Measurements from ENCODE around the gene PABPN1L.

The PABPN1L gene

DNA sequence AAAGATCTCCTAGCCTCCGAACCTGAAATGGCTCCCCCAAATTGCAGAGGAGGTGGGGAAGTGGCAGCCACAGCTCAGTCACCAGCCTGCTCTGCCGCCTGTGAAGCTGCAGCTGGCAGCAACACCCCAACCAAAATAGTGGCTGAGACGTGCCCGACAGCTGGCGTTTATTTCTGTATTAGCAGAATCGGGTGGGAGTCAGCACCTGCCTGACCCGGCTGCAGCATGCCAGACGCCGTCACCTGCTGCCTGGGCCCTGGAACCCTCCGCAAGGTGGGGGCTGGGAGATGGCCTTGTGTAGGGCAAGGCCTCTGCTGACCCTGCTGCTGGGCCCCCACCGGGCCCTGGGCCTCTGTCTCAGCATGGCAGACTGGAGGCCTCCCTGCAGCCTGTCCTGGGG, 17.5 kb upstream of the PABPN1L start:
- Histone ChIP-seq H3K36me3 (replicated peaks; ENCODE audit: insufficient read depth, low read length) (no peaks in the 10 kb centered on the region), H3K27ac (ENCODE audit: low read length) (no peak overlapping the region), H3K9me3 (replicated peaks; ENCODE audit: insufficient read depth, low read length) (no peaks in the 10 kb centered on the region), H4K20me1 (ENCODE audit: insufficient read depth, low read length) (no peaks in the 10 kb centered on the region), H3K4me1 (ENCODE audit: low read length) (no peaks in the 10 kb centered on the region), H3K4me2 (ENCODE audit: low read depth, low read length) (no peak overlapping the region), H3K9ac (ENCODE audit: low read length) (no peak overlapping the region), H3K9me2 (replicated peaks; ENCODE audit: insufficient read depth, low read length) (no peaks in the 10 kb centered on the region), H3K79me2 (ENCODE audit: low read length) (no peaks in the 10 kb centered on the region), H3K27me3 (replicated peaks; ENCODE audit: insufficient read depth, low read length) (no peaks in the 10 kb centered on the region), H3F3A (ENCODE audit: insufficient read depth, low read length) (no peaks in the 10 kb centered on the region), H3K4me3 (ENCODE audit: low read length) (no peak overlapping the region), H2AFZ (ENCODE audit: low read length) (no peak overlapping the region)
- DNase-seq, result no peak
- TF ChIP-seq EZH2 (optimal IDR thresholded peaks at IDR 0.05; ENCODE audit: low read depth, low read length), result no peak
- TF ChIP-seq, protein P1, sequence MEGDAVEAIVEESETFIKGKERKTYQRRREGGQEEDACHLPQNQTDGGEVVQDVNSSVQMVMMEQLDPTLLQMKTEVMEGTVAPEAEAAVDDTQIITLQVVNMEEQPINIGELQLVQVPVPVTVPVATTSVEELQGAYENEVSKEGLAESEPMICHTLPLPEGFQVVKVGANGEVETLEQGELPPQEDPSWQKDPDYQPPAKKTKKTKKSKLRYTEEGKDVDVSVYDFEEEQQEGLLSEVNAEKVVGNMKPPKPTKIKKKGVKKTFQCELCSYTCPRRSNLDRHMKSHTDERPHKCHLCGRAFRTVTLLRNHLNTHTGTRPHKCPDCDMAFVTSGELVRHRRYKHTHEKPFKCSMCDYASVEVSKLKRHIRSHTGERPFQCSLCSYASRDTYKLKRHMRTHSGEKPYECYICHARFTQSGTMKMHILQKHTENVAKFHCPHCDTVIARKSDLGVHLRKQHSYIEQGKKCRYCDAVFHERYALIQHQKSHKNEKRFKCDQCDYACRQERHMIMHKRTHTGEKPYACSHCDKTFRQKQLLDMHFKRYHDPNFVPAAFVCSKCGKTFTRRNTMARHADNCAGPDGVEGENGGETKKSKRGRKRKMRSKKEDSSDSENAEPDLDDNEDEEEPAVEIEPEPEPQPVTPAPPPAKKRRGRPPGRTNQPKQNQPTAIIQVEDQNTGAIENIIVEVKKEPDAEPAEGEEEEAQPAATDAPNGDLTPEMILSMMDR (IDR thresholded peaks at IDR 0.05; ENCODE audit: low read length), result no peak
- TF ChIP-seq EZH2phosphoT487 (IDR thresholded peaks at IDR 0.05; ENCODE audit: low read length), result no peak

DNA sequence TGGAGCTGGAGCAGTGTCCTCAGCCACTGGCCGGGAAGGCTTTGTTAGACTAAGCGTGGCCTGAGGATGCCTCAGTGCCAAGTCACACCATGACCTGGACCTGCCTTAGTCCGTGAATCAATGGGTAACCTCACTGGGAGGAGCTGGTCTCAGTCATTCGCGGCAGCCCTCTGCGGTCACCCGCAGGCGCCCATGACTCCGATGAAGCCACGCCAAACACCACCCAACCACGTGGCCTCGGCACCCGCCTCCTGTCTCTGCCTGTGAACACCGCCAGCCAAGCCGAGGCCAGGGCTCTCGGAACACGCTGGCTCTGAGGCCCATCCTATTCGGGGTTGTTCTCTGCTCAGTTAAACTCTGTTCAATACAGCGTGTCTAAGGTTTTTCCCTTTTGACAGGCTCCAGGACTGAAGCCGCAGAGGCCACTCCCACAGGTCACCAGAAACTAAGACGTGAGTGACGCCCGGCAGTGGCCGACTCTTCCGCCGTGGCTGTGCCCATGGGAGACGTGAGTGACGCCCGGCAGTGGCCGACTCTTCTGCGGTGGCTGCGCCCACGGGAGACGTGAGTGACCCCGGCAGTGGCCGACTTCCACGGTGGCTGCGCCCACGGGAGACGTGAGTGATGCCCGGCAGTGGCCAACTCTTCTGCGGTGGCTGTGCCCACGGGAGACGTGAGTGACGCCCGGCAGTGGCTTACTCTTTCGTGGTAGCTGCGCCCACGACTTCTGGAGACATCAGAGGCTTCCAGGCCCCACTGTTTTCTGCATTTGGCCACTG, 16.8 kb upstream of the PABPN1L start:
- no peaks in the 10 kb centered on the region for H3K9me3 ChIP-seq (replicated peaks; ENCODE audit: insufficient read depth, low read length)

DNA sequence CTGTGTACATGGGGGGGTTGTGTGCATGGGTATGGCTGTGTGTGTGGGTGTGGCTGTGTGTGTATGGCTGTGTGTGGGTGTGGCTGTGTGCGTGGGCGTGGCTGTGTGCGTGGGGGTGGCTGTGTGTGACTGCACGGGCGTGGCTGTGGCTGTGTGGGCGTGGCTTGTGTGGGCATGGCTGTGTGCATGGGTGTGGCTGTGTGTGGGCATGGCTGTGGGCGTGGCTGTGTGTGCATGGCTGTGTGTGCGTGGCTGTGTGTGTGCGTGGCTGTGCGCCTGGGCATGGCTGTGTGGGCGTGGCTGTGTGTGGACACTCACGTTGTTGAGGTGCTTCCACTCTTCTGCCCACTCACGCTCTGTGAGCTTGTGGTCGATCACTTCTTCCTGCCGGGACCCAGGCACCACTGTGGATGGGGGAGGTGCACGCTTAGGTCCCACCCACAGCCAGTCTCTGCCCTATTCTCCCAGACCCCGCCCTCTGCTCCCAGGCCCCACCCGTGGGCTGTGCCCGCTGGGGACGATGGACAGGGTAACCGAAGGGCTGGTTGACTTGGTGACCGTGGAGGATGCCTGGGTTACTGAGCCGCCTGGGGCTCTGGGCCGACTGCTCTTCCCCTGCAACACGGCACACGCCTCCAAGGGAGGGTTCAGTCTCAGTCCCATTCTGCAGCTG, 16.0 kb upstream of the PABPN1L start:
- Histone ChIP-seq H2AFZ (ENCODE audit: low read length) (no peak overlapping the region), H3K9me2 (replicated peaks; ENCODE audit: insufficient read depth, low read length) (no peaks in the 10 kb centered on the region), H3F3A (ENCODE audit: insufficient read depth, low read length) (no peaks in the 10 kb centered on the region), H3K9ac (ENCODE audit: low read length) (no peak overlapping the region), H3K36me3 (replicated peaks; ENCODE audit: insufficient read depth, low read length) (no peaks in the 10 kb centered on the region), H3K27ac (ENCODE audit: low read length) (no peak overlapping the region), H3K4me2 (ENCODE audit: low read depth, low read length) (no peak overlapping the region), H3K27me3 (replicated peaks; ENCODE audit: insufficient read depth, low read length) (no peaks in the 10 kb centered on the region), H4K20me1 (ENCODE audit: insufficient read depth, low read length) (no peaks in the 10 kb centered on the region), H3K79me2 (ENCODE audit: low read length) (no peaks in the 10 kb centered on the region), H3K4me3 (ENCODE audit: low read length) (no peak overlapping the region), H3K9me3 (replicated peaks; ENCODE audit: insufficient read depth, low read length) (no peaks in the 10 kb centered on the region), H3K4me1 (ENCODE audit: low read length) (no peaks in the 10 kb centered on the region)
- no peak for DNase-seq
- TF ChIP-seq EZH2 (optimal IDR thresholded peaks at IDR 0.05; ENCODE audit: low read depth, low read length), result no peak
- TF ChIP-seq, protein P1 (IDR thresholded peaks at IDR 0.05; ENCODE audit: low read length), result no peak

More for the DNA sequence above, 16.8 kb upstream of the PABPN1L start:
- no peak overlapping the region for H3K9ac ChIP-seq (ENCODE audit: low read length)
- H3K4me1 ChIP-seq (ENCODE audit: low read length), result no peaks in the 10 kb centered on the region
- H3K4me3 ChIP-seq (ENCODE audit: low read length), result no peak overlapping the region
- H4K20me1 ChIP-seq (ENCODE audit: insufficient read depth, low read length), result no peaks in the 10 kb centered on the region
- H3K4me2 ChIP-seq (ENCODE audit: low read depth, low read length), result no peak overlapping the region
- no peak overlapping the region for H2AFZ ChIP-seq (ENCODE audit: low read length)
- H3K27ac ChIP-seq (ENCODE audit: low read length), result no peak overlapping the region
- TF ChIP-seq EZH2phosphoT487 (IDR thresholded peaks at IDR 0.05; ENCODE audit: low read length) (no peak), EZH2 (optimal IDR thresholded peaks at IDR 0.05; ENCODE audit: low read depth, low read length) (no peak)
- TF ChIP-seq, protein P1 (IDR thresholded peaks at IDR 0.05; ENCODE audit: low read length), result no peak
- H3K36me3 ChIP-seq (replicated peaks; ENCODE audit: insufficient read depth, low read length), result no peaks in the 10 kb centered on the region
- H3F3A ChIP-seq (ENCODE audit: insufficient read depth, low read length), result no peaks in the 10 kb centered on the region
- H3K27me3 ChIP-seq (replicated peaks; ENCODE audit: insufficient read depth, low read length), result no peaks in the 10 kb centered on the region
- no peak for DNase-seq
- H3K9me2 ChIP-seq (replicated peaks; ENCODE audit: insufficient read depth, low read length), result no peaks in the 10 kb centered on the region
- no peaks in the 10 kb centered on the region for H3K79me2 ChIP-seq (ENCODE audit: low read length)

Data from MM.1S (cell line).